HG03025 (cell line): Measurements from ENCODE around the gene CCDC188.

Experiments used
- ATAC-seq: cut with Tn5 transposase; IDR thresholded peaks from one replicate; pipeline ENCODE4 v1.9.1; 2021; ENCODE audit warnings: mild to moderate bottlenecking, moderate library complexity; ENCODE audit not compliant: unreplicated experiment, low FRiP score

Gene CCDC188

GRCh38 chr22:20153945-20154344 lies 3.1 kb upstream of the CCDC188 start:
- no peak for ATAC-seq

GRCh38 chr22:20152464-20152890 lies 1.6 kb upstream of the CCDC188 start:
- ATAC-seq = no peak

- no peak for ATAC-seq
Observed at GRCh38 chr22:20151276-20151588, 377 bp upstream of the CCDC188 start.

GRCh38 chr22:20149257-20150250 lies 1.3 kb downstream of the CCDC188 start:
- no peak for ATAC-seq

- no peak for ATAC-seq
Observed at GRCh38 chr22:20148414-20148813, 2.4 kb downstream of the CCDC188 start.

- no peak for ATAC-seq
Observed at GRCh38 chr22:20147237-20147988, 3.4 kb downstream of the CCDC188 start.

- no peak for ATAC-seq
Observed at GRCh38 chr22:20146777-20147176, 4.1 kb downstream of the CCDC188 start.

- ATAC-seq = no peak
Observed at GRCh38 chr22:20145832-20146223, 5.0 kb downstream of the CCDC188 start.

- ATAC-seq = no peak
Observed at GRCh38 chr22:20145206-20145831, 5.5 kb downstream of the CCDC188 start.

- ATAC-seq = no peak
Observed at GRCh38 chr22:20143883-20144665, 6.8 kb downstream of the CCDC188 start.

GRCh38 chr22:20142711-20143621 lies 7.9 kb downstream of the CCDC188 start:
- ATAC-seq = no peak

- no peak for ATAC-seq
Observed at GRCh38 chr22:20141186-20142077, 9.4 kb downstream of the CCDC188 start.

GRCh38 chr22:20140521-20140964 lies 10.3 kb downstream of the CCDC188 start:
- ATAC-seq = no peak

GRCh38 chr22:20140107-20140445 lies 10.8 kb downstream of the CCDC188 start:
- ATAC-seq = no peak

- no peak for ATAC-seq
Observed at GRCh38 chr22:20139391-20140106, 11.3 kb downstream of the CCDC188 start.

- ATAC-seq = no peak
Observed at GRCh38 chr22:20138868-20139267, 12.0 kb downstream of the CCDC188 start.

- ATAC-seq = no peak
Observed at GRCh38 chr22:20138417-20138738, 12.5 kb downstream of the CCDC188 start.
